H9 (cell line): ENCODE data around the gene CBX1. TPM values are rescaled to one million over a fixed set of nuclear protein-coding genes. Genes with fewer than 3 reads are reported as not detected.

Experiments
- DNase-seq: peaks from one replicate; pipeline ENCODE4 v3.0.0-alpha.2; 2017
- H2AFZ ChIP-seq: one replicate; pipeline ENCODE4 v1.6.1; 2013; ENCODE audit warnings: mild to moderate bottlenecking, low read length, control low read depth, moderate library complexity
- H2AK5ac ChIP-seq: 2 replicates; pipeline ENCODE4 v1.6.1; 2013; ENCODE audit warnings: low read length, control low read depth, mixed read lengths; ENCODE audit not compliant: insufficient read length
- H2BK120ac ChIP-seq: one replicate; pipeline ENCODE4 v1.6.1; 2013; ENCODE audit warnings: low read depth, mild to moderate bottlenecking, low read length, control low read depth, inconsistent platforms; ENCODE audit not compliant: poor library complexity, severe bottlenecking
- H2BK12ac ChIP-seq: 2 replicates; pipeline ENCODE4 v1.6.1; 2013; ENCODE audit warnings: low read length, control low read depth, mixed read lengths, low read depth; ENCODE audit not compliant: insufficient read length
- H2BK15ac ChIP-seq: 2 replicates; pipeline ENCODE4 v1.6.1; 2013; ENCODE audit warnings: low read depth, low read length, control low read depth
- H2BK20ac ChIP-seq: one replicate; pipeline ENCODE4 v1.6.1; 2013; ENCODE audit warnings: low read depth, mild to moderate bottlenecking, low read length, control low read depth, inconsistent platforms; ENCODE audit not compliant: poor library complexity, severe bottlenecking
- H2BK5ac ChIP-seq: 2 replicates; pipeline ENCODE4 v1.6.1; 2013; ENCODE audit warnings: low read length, control low read depth, mixed read lengths; ENCODE audit not compliant: insufficient read length
- H3K14ac ChIP-seq: 2 replicates; pipeline ENCODE4 v1.6.1; 2013; ENCODE audit warnings: low read length, control low read depth; ENCODE audit not compliant: insufficient read depth
- H3K18ac ChIP-seq: 2 replicates; pipeline ENCODE4 v1.6.1; 2013; ENCODE audit warnings: low read depth, mild to moderate bottlenecking, mixed read lengths, low read length, control low read depth; ENCODE audit not compliant: insufficient read length
- H3K23ac ChIP-seq: 2 replicates; pipeline ENCODE4 v1.6.1; 2013; ENCODE audit warnings: low read length, control low read depth, mixed read lengths, low read depth; ENCODE audit not compliant: insufficient read length
- H3K23me2 ChIP-seq: 2 replicates; pipeline ENCODE4 v1.6.1; 2013; ENCODE audit warnings: low read depth, mild to moderate bottlenecking, mixed read lengths, low read length, control low read depth; ENCODE audit not compliant: insufficient read length, poor library complexity, severe bottlenecking
- H3K27ac ChIP-seq: 2 replicates; pipeline ENCODE4 v1.5.1; 2013; ENCODE audit warnings: low read length, control low read depth, mixed read lengths, low read depth; ENCODE audit not compliant: insufficient read length
- H3K27me3 ChIP-seq: 2 replicates; pipeline ENCODE4 v1.6.1; 2013; ENCODE audit warnings: low read length, control low read depth, inconsistent platforms; ENCODE audit not compliant: insufficient read depth
- H3K4ac ChIP-seq: 2 replicates; pipeline ENCODE4 v1.6.1; 2013; ENCODE audit warnings: low read depth, mild to moderate bottlenecking, control low read depth, inconsistent platforms, low read length, moderate library complexity
- H3K4me1 ChIP-seq: 2 replicates; pipeline ENCODE4 v1.6.1; 2013; ENCODE audit warnings: low read length, control low read depth, inconsistent platforms; ENCODE audit not compliant: insufficient read depth
- H3K4me2 ChIP-seq: 2 replicates; pipeline ENCODE4 v1.6.1; 2013; ENCODE audit warnings: low read length, control low read depth, mixed read lengths; ENCODE audit not compliant: insufficient read length, insufficient read depth
- H3K56ac ChIP-seq: 2 replicates; pipeline ENCODE4 v1.6.1; 2013; ENCODE audit warnings: low read depth, mild to moderate bottlenecking, mixed read lengths, low read length, control low read depth; ENCODE audit not compliant: insufficient read length
- H3K79me1 ChIP-seq: 2 replicates; pipeline ENCODE4 v1.6.1; 2013; ENCODE audit warnings: low read depth, mild to moderate bottlenecking, moderate library complexity, low read length, control low read depth, inconsistent platforms; ENCODE audit not compliant: insufficient read depth, poor library complexity, severe bottlenecking
- H3K79me2 ChIP-seq: 2 replicates; pipeline ENCODE4 v1.6.1; 2013; ENCODE audit warnings: low read length, control low read depth, inconsistent platforms; ENCODE audit not compliant: insufficient read depth
- H3K9ac ChIP-seq: 2 replicates; pipeline ENCODE4 v1.6.1; 2013; ENCODE audit warnings: low read length, control low read depth, mixed read lengths; ENCODE audit not compliant: insufficient read length; ENCODE audit errors: extremely low read depth
- H3K9me3 ChIP-seq: one replicate; pipeline ENCODE4 v1.6.1; 2013; ENCODE audit warnings: low read depth, low read length, inconsistent platforms; ENCODE audit not compliant: control insufficient read depth
- H3T11ph ChIP-seq: one replicate; pipeline ENCODE4 v1.6.1; 2013; ENCODE audit warnings: mild to moderate bottlenecking, low read length, control low read depth, inconsistent platforms
- H4K20me1 ChIP-seq: one replicate; pipeline ENCODE4 v1.6.1; 2013; ENCODE audit not compliant: control insufficient read depth, insufficient read length, insufficient read depth
- H4K5ac ChIP-seq: 2 replicates; pipeline ENCODE4 v1.6.1; 2013; ENCODE audit warnings: low read depth, mild to moderate bottlenecking, mixed read lengths, low read length, control low read depth; ENCODE audit not compliant: insufficient read length
- H4K8ac ChIP-seq: replicated peaks from 2 replicates; pipeline ENCODE4 v1.6.1; 2013; ENCODE audit warnings: low read length, control low read depth, mixed read lengths, low read depth; ENCODE audit not compliant: insufficient read length
- H4K91ac ChIP-seq: 2 replicates; pipeline ENCODE4 v1.6.1; 2013; ENCODE audit warnings: low read depth, mild to moderate bottlenecking, moderate library complexity, mixed read lengths, low read length, control low read depth; ENCODE audit not compliant: insufficient read length
- H3K27ac Mint-ChIP-seq, 3 experiments: 2 replicates in 2 of 3; 3 replicates in 1 of 3; pipeline ENCODE4 v1.8.0; 2020 to 2021; ENCODE audit warnings: mixed read lengths in 3 of 3, mild to moderate bottlenecking in 1 of 3, moderate library complexity in 1 of 3
- H3K27me3 Mint-ChIP-seq: 2 replicates; pipeline ENCODE4 v1.8.0; 2021; ENCODE audit warnings: low read depth, mild to moderate bottlenecking, moderate library complexity, mixed read lengths
- H3K36me3 Mint-ChIP-seq, 3 experiments: 2 replicates in 2 of 3; 3 replicates in 1 of 3; pipeline ENCODE4 v1.8.0; 2020 to 2021; ENCODE audit warnings: low read depth in 3 of 3, mixed read lengths in 3 of 3; ENCODE audit not compliant: insufficient read depth in 1 of 3
- H3K4me1 Mint-ChIP-seq, 2 experiments: 2 replicates each; pipeline ENCODE4 v1.8.0; 2020; ENCODE audit warnings: mixed read lengths in 2 of 2
- H3K4me3 Mint-ChIP-seq, 2 experiments: 2 replicates in 1 of 2; 3 replicates in 1 of 2; pipeline ENCODE4 v1.8.0; 2020 to 2021; ENCODE audit warnings: mild to moderate bottlenecking in 2 of 2, mixed read lengths in 2 of 2, moderate library complexity in 1 of 2
- H3K9me3 Mint-ChIP-seq, 2 experiments: 2 replicates in 1 of 2; 3 replicates in 1 of 2; pipeline ENCODE4 v1.8.0; 2020; ENCODE audit warnings: mild to moderate bottlenecking in 2 of 2, mixed read lengths in 2 of 2, moderate library complexity in 1 of 2
- WGBS: extraction: QIAGEN DNeasy Blood & Tissue Kit; methylation state at CpG from one replicate; pipeline ENCODE4 v1.1.7; 2013; ENCODE audit warnings: missing lambda C conversion rate, low lambda C conversion rate, mixed read lengths; ENCODE audit not compliant: insufficient read length; ENCODE audit errors: extremely low coverage; 5-methylcytosine and 5-hydroxymethylcytosine counted together
- total RNA-seq: library from RNA; stranded (reverse); gene quantifications from 2 replicates; pipeline ENCODE4 v1.2.1, GENCODE V29; 2021
- TF ChIP-seq, protein P1 (sequence below): fragments of 200-600 bp; sonication (generic); conservative IDR thresholded peaks from 3 replicates; pipeline ENCODE4 v1.8.0; 2021; ENCODE audit warnings: antibody characterized with exemption, mild to moderate bottlenecking

Gene CBX1
- total RNA-seq, 1 experiment from 2014 or later = 155 TPM

DNA sequence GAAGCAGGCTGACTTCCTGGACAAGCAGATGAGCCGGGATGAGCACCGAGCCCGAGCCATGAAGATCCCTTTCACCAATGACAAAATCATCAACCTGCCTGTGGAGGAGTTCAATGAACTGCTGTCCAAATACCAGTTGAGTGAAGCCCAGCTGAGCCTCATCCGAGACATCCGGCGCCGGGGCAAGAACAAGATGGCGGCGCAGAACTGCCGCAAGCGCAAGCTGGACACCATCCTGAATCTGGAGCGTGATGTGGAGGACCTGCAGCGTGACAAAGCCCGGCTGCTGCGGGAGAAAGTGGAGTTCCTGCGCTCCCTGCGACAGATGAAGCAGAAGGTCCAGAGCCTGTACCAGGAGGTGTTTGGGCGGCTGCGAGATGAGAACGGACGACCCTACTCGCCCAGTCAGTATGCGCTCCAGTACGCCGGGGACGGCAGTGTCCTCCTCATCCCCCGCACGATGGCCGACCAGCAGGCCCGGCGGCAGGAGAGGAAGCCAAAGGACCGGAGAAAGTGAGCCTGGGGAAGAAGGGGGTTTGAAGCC lies 42.1 kb downstream of the CBX1 start:
- H3K4me2 ChIP-seq = no peak overlapping the region
- peak overlapping the region in 1 of 2 experiments; percentile 31; a peak in 1 of 5 replicates for H3K4me3 Mint-ChIP-seq
- H3K56ac ChIP-seq = no peak overlapping the region
- no peaks in the 10 kb centered on the region for H3K9me3 ChIP-seq
- no peak overlapping the region for H3K4ac ChIP-seq
- H4K8ac ChIP-seq = no peak overlapping the region
- H3K27me3 ChIP-seq = no peaks in the 10 kb centered on the region
- H3K4me1 ChIP-seq = no peaks in the 10 kb centered on the region; the same call in 1 of the 2 replicates
- peaks cover 31 to 45% of the 10 kb centered on the region in 2 experiments for H3K4me1 Mint-ChIP-seq
- peaks cover 8% of the 10 kb centered on the region; the same call in 1 of the 2 replicates for H3K79me2 ChIP-seq
- H3K79me1 ChIP-seq = peaks cover 4% of the 10 kb centered on the region
- peaks cover 8% of the 10 kb centered on the region for H3K23me2 ChIP-seq
- no peaks in the 10 kb centered on the region; a peak in 2 of 5 replicates for H3K9me3 Mint-ChIP-seq
- H3K27ac Mint-ChIP-seq = peak overlapping the region in 2 of 3 experiments; percentile 73 to 92; a peak in 4 of 7 replicates
- WGBS = no CpG with 5 or more reads among the region's 32 CpGs
- no peak overlapping the region for H3K9ac ChIP-seq
- H3K36me3 Mint-ChIP-seq = peaks cover 64 to 81% (median 75%) of the 10 kb centered on the region in 3 experiments
- H4K20me1 ChIP-seq = no peaks in the 10 kb centered on the region
- H4K5ac ChIP-seq = no peak overlapping the region
- H2BK12ac ChIP-seq = no peak overlapping the region
- H3K23ac ChIP-seq = no peak overlapping the region
- H3T11ph ChIP-seq = no peak overlapping the region
- no peak overlapping the region for H3K14ac ChIP-seq
- H2BK20ac ChIP-seq = no peak overlapping the region
- H3K27ac ChIP-seq = no peak overlapping the region
- H3K18ac ChIP-seq = no peak overlapping the region
- no peak overlapping the region for H2AK5ac ChIP-seq
- H2BK5ac ChIP-seq = no peak overlapping the region
- H2BK15ac ChIP-seq = no peak overlapping the region
- H2AFZ ChIP-seq = no peak overlapping the region
- TF ChIP-seq, protein P1, sequence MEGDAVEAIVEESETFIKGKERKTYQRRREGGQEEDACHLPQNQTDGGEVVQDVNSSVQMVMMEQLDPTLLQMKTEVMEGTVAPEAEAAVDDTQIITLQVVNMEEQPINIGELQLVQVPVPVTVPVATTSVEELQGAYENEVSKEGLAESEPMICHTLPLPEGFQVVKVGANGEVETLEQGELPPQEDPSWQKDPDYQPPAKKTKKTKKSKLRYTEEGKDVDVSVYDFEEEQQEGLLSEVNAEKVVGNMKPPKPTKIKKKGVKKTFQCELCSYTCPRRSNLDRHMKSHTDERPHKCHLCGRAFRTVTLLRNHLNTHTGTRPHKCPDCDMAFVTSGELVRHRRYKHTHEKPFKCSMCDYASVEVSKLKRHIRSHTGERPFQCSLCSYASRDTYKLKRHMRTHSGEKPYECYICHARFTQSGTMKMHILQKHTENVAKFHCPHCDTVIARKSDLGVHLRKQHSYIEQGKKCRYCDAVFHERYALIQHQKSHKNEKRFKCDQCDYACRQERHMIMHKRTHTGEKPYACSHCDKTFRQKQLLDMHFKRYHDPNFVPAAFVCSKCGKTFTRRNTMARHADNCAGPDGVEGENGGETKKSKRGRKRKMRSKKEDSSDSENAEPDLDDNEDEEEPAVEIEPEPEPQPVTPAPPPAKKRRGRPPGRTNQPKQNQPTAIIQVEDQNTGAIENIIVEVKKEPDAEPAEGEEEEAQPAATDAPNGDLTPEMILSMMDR = no peak
- DNase-seq = no peak
- no peaks in the 10 kb centered on the region; the same call in 1 of the 2 replicates for H3K27me3 Mint-ChIP-seq
- H2BK120ac ChIP-seq = no peak overlapping the region
- no peak overlapping the region for H4K91ac ChIP-seq
